Measurements from ENCODE around the gene PLS3.

The PLS3 gene

GRCh38 chrX:115571712-115572111 lies 10.7 kb downstream of the PLS3 start:
- no peak for DNase-seq

GRCh38 chrX:115573185-115573584 lies 12.2 kb downstream of the PLS3 start:
- no peak for DNase-seq

- no peak for DNase-seq
These were observed 15.7 kb downstream of the PLS3 start for GRCh38 chrX:115576676-115577075.

- DNase-seq, result no peak
These were observed 18.4 kb downstream of the PLS3 start for GRCh38 chrX:115579327-115579726.

GRCh38 chrX:115579786-115580294 lies 18.9 kb downstream of the PLS3 start:
- DNase-seq, result no peak

GRCh38 chrX:115581759-115582615 lies 21.0 kb downstream of the PLS3 start:
- DNase-seq, result no peak

- no peak for DNase-seq
These were observed 21.9 kb downstream of the PLS3 start for GRCh38 chrX:115582616-115583495.

- no peak for DNase-seq
These were observed 22.6 kb downstream of the PLS3 start for GRCh38 chrX:115583496-115584004.

- DNase-seq, result no peak
These were observed 23.7 kb downstream of the PLS3 start for GRCh38 chrX:115584696-115585095.

GRCh38 chrX:115588179-115588578 lies 27.2 kb downstream of the PLS3 start:
- DNase-seq, result no peak

- no peak for DNase-seq
These were observed 28.4 kb downstream of the PLS3 start for GRCh38 chrX:115589419-115589818.

- no peak for DNase-seq
These were observed 30.4 kb downstream of the PLS3 start for GRCh38 chrX:115591420-115591819.

GRCh38 chrX:115591856-115592842 lies 31.2 kb downstream of the PLS3 start:
- DNase-seq, result no peak

GRCh38 chrX:115592997-115593734 lies 32.2 kb downstream of the PLS3 start:
- DNase-seq, result no peak

GRCh38 chrX:115595049-115595448 lies 34.1 kb downstream of the PLS3 start:
- DNase-seq, result no peak

GRCh38 chrX:115598556-115598955 lies 37.6 kb downstream of the PLS3 start:
- DNase-seq, result no peak

GRCh38 chrX:115602308-115602707 lies 41.3 kb downstream of the PLS3 start:
- no peak for DNase-seq

GRCh38 chrX:115602729-115603389 lies 41.9 kb downstream of the PLS3 start:
- no peak for DNase-seq

GRCh38 chrX:115603534-115604074 lies 42.6 kb downstream of the PLS3 start:
- no peak for DNase-seq

GRCh38 chrX:115606861-115607260 lies 45.9 kb downstream of the PLS3 start:
- DNase-seq, result no peak

GRCh38 chrX:115609621-115610020 lies 48.6 kb downstream of the PLS3 start:
- no peak for DNase-seq
